Left lung (tissue), 10 donors: Measurements from ENCODE around the gene DGKQ. TPM values are rescaled to one million over a fixed set of nuclear protein-coding genes. Genes with fewer than 3 reads are reported as not detected.

ENCODE experiments used
- ATAC-seq: fragments of 200-7000 bp; cut with Tn5 transposase; one replicate; pipeline ENCODE4 v1.9.1; 2020; ENCODE audit warnings: moderate library complexity
- DNase-seq, 4 donors: peaks; one replicate each; pipeline ENCODE4 v3.0.0-alpha.2; 2013 to 2020
- H3K27ac ChIP-seq, 2 donors: fragments of 200-600 bp; sonication (generic) in 1 of 2; one replicate each; pipeline versions ENCODE4 v1.5.0 to v1.8.0; 2020 to 2021
- H3K27me3 ChIP-seq, 2 donors: fragments of 200-600 bp; sonication (generic) in 1 of 2; one replicate each; pipeline versions ENCODE4 v1.5.0 to v1.8.0; 2020 to 2021
- H3K36me3 ChIP-seq, 2 donors: fragments of 200-600 bp; sonication (generic) in 1 of 2; one replicate each; pipeline versions ENCODE4 v1.5.0 to v1.8.0; 2020 to 2021
- H3K4me1 ChIP-seq, 2 donors: fragments of 200-600 bp; one replicate each; pipeline ENCODE4 v1.8.0; 2021
- H3K4me3 ChIP-seq, 2 donors: fragments of 200-600 bp; sonication (generic) in 1 of 2; one replicate each; pipeline versions ENCODE4 v1.5.0 to v1.8.0; 2020 to 2021; ENCODE audit warnings: mild to moderate bottlenecking in 1 of 2
- H3K9me3 ChIP-seq, 2 donors: fragments of 200-600 bp; sonication (generic) in 1 of 2; one replicate each; pipeline versions ENCODE4 v1.5.0 to v1.8.0; 2020 to 2021
- intact Hi-C, 2 donors: fragments of 100-400 bp; cut with DNase I; formaldehyde crosslinking; loops; one replicate each; pipeline versions ENCODE4 v1.11.2 to v1.14.2; 2022
- polyA plus RNA-seq, 6 donors: library from polyadenylated mRNA; unstranded; fragments of 120-200 nt; gene quantifications; one replicate each; pipeline ENCODE4 v1.2.1, GENCODE V29; 2013; ENCODE audit not compliant: insufficient read length in 6 of 6
- total RNA-seq, 2 donors: library from RNA; stranded (reverse); fragmentation: NEBNext Ultra II Directional; extraction: Animal tissue kit (Norgen Biotek cat#: 25700); gene quantifications; one replicate each; pipeline ENCODE4 v1.2.1, GENCODE V29; 2021
- TF ChIP-seq, protein P1 (sequence below), 2 donors: fragments of 200-600 bp; sonication (generic) in 1 of 2; IDR thresholded peaks; one replicate each; pipeline versions ENCODE4 v1.5.0 to v1.8.0; 2021; ENCODE audit warnings: antibody characterized with exemption in 2 of 2
- donor health status: DM: no; HTN: yes; CAD: no.
- donor health status: DM: no; HTN: no; CAD: no.

Gene DGKQ
- total and polyA plus RNA-seq, 8 donors: 5.0 to 19.8 (median 6.7) TPM

DNA sequence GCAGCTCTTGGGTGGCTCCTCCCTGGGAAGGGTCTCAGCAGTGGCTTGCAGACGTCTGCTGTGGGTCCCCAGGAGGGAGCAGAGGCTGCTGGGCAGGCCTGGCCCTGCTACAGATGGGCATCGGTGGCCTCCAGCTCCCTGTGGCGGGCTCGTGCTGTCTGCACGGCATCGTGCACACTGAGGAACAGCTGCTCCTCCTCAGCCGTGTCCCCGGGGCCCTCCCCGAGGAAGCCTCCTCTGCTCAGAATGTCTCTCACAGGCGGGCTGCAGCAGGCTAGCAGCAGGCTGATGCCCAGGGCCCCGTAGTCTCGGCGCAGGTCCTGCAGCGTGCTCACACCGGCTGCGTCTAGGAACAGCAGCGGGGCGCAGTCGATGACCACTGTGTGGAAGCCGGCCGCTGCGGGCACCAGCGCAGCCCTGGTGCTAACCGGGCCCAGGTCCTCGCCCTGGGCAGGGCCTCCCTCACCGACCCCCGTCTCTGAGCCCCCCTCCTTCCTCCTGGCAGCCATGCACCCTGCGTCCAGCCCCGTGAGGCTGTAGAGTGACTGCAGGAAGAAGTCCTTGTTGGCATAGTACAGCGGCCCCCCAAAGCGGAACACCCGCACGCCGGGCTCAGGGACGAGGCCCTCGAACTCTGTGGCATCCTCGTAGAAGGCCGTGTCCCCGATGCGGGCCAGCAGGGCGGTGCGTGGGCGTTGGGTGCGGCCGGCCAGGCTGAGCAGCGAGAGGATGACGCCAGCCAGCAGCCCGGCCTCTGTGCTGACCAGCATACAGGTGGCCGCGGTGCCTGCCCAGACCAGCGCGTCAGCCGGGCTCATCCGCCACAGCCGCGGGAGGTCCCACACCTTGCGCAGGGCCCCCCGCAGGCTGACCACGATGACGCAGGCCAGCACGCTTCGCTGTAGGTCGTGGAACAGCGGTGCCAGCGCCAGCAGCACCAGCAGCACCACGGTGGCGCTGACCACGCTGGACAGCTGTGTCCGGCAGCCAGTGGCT lies 15.7 kb upstream of the DGKQ start:
- peaks cover 16 to 38% of the 10 kb centered on the region in 2 donors for H3K4me1 ChIP-seq

DNA sequence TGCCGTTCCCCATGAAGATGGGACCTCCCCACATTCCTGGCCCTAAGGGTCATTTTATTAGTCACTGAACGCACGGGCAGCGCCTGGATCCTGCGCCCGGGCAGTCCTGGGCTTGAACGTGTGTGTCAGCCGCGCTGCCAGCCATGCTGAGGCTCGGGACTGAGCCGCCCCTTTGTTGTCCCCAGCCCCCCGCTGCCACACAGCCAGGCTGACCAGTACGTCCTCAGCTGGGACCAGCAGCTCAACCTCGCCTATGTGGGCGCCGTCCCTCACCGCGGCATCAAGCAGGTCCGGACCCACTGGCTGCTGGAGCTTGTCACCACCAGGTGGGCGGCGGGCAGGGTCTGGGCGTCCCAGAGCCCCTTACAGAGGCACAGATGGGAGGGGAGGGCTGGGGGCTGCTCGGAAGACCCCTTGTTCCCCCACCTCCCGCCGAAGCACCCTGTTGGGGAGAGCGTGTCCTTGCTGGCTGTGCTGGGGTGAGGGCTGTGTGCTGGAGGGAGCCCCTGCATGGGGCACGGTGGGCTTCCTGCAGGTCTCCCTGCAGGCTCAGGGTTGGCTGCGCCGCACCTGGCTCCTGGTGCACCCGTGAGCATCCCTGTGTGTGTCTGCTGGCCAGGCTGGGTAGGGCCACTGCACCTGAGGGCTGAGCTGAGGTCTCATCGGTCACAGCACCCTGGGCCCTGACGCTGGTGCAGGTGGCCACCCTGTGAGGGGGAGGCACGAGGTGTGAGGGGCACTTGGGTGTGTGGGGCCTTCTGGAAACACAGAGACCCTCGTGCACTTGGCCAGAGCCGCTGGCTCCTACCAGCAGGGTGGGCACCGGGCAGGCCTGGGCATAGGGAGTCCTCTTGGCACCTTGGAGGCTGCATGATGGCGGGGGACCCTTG lies 14.5 kb upstream of the DGKQ start:
- Histone ChIP-seq H3K4me3 (peak overlapping the region; percentile 64 to 76), H3K9me3 (no peaks in the 10 kb centered on the region), H3K27ac (peak overlapping the region in 1 of 2 donors; percentile 77), H3K4me1 (peaks cover 12 to 38% of the 10 kb centered on the region in 2 donors), H3K36me3 (peaks cover 0 to 30% of the 10 kb centered on the region in 2 donors), H3K27me3 (no peaks in the 10 kb centered on the region)
- ATAC-seq (no peak), DNase-seq (peak in 1 of 4 donors; percentile 82)
- TF ChIP-seq, protein P1, sequence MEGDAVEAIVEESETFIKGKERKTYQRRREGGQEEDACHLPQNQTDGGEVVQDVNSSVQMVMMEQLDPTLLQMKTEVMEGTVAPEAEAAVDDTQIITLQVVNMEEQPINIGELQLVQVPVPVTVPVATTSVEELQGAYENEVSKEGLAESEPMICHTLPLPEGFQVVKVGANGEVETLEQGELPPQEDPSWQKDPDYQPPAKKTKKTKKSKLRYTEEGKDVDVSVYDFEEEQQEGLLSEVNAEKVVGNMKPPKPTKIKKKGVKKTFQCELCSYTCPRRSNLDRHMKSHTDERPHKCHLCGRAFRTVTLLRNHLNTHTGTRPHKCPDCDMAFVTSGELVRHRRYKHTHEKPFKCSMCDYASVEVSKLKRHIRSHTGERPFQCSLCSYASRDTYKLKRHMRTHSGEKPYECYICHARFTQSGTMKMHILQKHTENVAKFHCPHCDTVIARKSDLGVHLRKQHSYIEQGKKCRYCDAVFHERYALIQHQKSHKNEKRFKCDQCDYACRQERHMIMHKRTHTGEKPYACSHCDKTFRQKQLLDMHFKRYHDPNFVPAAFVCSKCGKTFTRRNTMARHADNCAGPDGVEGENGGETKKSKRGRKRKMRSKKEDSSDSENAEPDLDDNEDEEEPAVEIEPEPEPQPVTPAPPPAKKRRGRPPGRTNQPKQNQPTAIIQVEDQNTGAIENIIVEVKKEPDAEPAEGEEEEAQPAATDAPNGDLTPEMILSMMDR (IDR thresholded peaks at IDR 0.05): no peak
- intact Hi-C loops: no loop called here

More for the DNA sequence above, 15.7 kb upstream of the DGKQ start:
- Histone ChIP-seq H3K4me3 (no peak overlapping the region), H3K27me3 (no peaks in the 10 kb centered on the region), H3K27ac (no peak overlapping the region), H3K36me3 (peaks cover 0 to 30% of the 10 kb centered on the region in 2 donors), H3K9me3 (no peaks in the 10 kb centered on the region)
- DNase-seq (peak in 1 of 4 donors; percentile 73), ATAC-seq (no peak)
- intact Hi-C loops: no loop called here
- TF ChIP-seq, protein P1 (IDR thresholded peaks at IDR 0.05): no peak

DNA sequence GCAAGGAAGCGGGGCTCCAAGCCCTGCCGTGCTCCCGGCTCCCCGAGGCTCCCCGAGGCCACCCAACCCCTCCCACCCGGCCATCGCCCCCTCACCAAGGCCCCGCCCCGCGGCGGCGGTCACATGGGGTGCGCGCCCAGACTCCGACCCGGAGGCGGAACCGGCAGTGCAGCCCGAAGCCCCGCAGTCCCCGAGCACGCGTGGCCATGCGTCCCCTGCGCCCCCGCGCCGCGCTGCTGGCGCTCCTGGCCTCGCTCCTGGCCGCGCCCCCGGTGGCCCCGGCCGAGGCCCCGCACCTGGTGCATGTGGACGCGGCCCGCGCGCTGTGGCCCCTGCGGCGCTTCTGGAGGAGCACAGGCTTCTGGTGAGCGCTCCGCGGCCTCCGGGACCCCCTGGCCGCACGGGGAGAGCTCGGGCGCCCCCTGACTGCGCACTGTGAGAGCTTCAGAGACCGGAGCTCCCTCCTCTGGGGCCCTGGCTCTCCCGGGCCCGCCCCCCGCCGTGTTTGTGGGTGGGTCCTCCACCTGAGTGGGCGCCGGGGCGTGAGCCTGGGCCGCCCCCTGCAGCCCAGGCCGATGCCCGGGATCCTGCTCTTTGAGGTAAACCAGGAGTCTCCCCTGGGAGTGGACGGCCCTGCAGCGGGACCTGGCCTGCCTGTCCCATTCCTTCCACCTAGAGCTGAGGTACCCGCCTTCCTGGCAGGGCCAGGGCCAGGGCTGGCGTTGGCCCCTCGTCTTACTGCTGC lies 13.7 kb upstream of the DGKQ start, which contains the start of gene IDUA:
TSS of gene IDUA (plus strand) at position 166 of the 745 bp plus-strand sequence. CDS start at position 207, 41 bp downstream.
- H3K9me3 ChIP-seq: no peaks in the 10 kb centered on the region
- ATAC-seq (peak; percentile 91), DNase-seq (peak; percentile 77 to 97 (median 88))
- peaks cover 0 to 30% of the 10 kb centered on the region in 2 donors for H3K36me3 ChIP-seq
- TF ChIP-seq, protein P1 (IDR thresholded peaks at IDR 0.05): peak; percentile 32 to 36
- H3K27ac ChIP-seq: peak within 1 kb of the TSS; percentile 4 to 77
- intact Hi-C loops: no loop called here
- peak within 1 kb of the TSS; percentile 64 to 76 for H3K4me3 ChIP-seq
- no peaks in the 10 kb centered on the region for H3K27me3 ChIP-seq
- peaks cover 12 to 38% of the 10 kb centered on the region in 2 donors for H3K4me1 ChIP-seq

- peak; percentile 19 for ATAC-seq
- no peaks in the 10 kb centered on the region for H3K9me3 ChIP-seq
- TF ChIP-seq, protein P1 (IDR thresholded peaks at IDR 0.05): no peak
- peaks cover 0 to 25% of the 10 kb centered on the region in 2 donors for H3K36me3 ChIP-seq
- H3K27ac ChIP-seq: peak overlapping the region; percentile 4 to 77
- DNase-seq: no peak
- H3K27me3 ChIP-seq: no peaks in the 10 kb centered on the region
- intact Hi-C loops: no loop called here
- peaks cover 12 to 38% of the 10 kb centered on the region in 2 donors for H3K4me1 ChIP-seq
- H3K4me3 ChIP-seq: peak overlapping the region; percentile 64 to 76
Observed at GRCh38 chr4:986428-986878, 13.1 kb upstream of the DGKQ start.
